ENCODE results near the gene ARL15.

The ARL15 gene

DNA sequence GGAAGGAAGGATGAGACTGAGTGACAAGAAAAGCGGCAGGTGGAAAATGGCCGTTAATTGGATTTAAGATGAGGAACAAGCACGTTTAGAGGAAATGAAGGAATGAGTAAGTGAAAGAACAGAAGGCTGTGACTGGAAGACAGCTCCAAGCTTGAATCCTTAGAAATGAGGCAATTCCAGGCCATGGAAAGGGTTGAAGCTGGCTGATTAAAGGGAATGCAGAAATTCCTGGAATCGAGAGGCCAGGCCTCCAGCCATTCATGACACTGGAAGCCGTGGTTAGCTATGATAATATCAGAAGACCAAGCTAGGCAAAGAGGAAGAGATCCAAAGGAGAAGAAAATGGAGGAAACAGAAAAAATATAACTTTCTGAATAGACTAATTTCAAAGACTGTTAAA is 84.2 kb downstream of the ARL15 start:
- H3K4me3 ChIP-seq (ENCODE audit: low read depth, low read length): no peak overlapping the region
- no peak for DNase-seq (ENCODE audit: low read depth)
- TF ChIP-seq, protein P1, sequence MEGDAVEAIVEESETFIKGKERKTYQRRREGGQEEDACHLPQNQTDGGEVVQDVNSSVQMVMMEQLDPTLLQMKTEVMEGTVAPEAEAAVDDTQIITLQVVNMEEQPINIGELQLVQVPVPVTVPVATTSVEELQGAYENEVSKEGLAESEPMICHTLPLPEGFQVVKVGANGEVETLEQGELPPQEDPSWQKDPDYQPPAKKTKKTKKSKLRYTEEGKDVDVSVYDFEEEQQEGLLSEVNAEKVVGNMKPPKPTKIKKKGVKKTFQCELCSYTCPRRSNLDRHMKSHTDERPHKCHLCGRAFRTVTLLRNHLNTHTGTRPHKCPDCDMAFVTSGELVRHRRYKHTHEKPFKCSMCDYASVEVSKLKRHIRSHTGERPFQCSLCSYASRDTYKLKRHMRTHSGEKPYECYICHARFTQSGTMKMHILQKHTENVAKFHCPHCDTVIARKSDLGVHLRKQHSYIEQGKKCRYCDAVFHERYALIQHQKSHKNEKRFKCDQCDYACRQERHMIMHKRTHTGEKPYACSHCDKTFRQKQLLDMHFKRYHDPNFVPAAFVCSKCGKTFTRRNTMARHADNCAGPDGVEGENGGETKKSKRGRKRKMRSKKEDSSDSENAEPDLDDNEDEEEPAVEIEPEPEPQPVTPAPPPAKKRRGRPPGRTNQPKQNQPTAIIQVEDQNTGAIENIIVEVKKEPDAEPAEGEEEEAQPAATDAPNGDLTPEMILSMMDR (IDR thresholded peaks at IDR 0.05; ENCODE audit: low read depth, low read length, missing control alignments): no peak

DNA sequence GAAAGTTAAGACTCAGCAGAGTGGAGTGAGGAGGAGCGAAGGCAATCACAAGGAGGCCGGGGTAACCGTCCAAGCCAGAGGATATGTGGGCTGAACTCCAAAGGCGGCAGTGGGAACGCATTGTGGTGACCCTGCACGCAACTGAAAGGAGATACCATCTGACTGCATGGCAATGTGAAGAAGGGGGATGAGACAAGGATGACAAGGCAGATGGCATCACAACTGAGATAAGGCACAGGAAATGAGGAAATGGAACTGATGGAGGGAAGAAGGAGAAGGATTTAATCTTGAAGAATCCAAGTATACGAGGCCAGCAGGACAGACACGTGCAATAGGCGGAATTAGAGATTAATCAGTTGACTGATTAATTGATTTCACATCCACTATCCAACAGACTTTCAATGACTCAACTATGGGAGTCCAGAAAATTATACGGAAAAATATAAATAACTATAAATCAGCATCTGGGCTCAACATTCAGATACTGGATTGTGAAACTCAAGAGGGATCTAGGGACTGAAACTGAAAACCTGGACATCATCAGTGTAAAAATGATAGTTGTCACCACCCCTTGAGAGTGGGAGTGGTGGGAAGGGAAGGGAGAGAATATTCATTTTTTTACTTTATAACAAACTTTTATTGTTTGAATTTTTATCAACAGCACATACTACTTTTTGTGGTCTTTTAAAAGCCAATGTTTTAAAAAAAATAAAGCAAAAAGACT is 86.1 kb downstream of the ARL15 start:
- TF ChIP-seq, protein P1 (IDR thresholded peaks at IDR 0.05; ENCODE audit: low read depth, low read length, missing control alignments): no peak
- no peak overlapping the region for H3K4me3 ChIP-seq (ENCODE audit: low read depth, low read length)
- DNase-seq (ENCODE audit: low read depth): no peak

DNA sequence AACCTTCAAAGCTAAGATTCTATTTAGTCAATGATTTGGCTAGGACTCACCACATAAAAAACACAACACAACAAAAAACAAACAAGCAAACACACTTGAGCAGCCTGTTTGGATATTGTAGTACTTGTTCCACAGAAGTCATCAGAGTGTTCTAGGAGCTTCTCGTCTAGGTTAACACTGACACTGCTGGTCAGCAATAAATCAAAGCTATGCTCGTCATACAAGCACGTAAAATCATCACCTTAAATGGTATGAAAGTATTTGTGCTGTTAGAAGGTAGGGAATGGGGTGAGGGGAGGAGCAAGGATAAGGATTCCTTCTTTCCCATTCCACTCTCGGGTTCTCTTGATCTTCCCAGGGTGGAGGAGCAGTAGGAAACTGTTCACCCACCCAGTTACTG is 88.0 kb downstream of the ARL15 start:
- no peak overlapping the region for H3K4me3 ChIP-seq (ENCODE audit: low read depth, low read length)
- TF ChIP-seq, protein P1 (IDR thresholded peaks at IDR 0.05; ENCODE audit: low read depth, low read length, missing control alignments): no peak
- no peak for DNase-seq (ENCODE audit: low read depth)

DNA sequence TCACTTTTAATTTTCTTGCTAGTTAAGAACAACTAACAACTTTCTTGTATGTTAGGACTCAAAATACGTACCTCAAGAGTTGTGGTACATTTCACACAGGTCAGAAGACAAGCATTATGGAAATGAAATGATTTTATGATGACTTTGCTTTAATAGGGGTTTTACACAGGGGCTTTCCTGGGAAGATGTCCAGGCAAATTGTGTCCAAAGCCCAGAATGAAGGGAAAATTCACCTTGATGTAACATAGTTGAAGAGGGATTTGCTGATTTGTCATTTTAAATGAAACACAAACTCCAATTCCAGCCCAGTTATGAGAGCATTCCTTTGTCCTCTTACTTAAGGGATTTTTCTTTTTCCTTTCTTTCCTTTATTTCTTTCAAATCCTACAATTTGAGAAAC is 89.2 kb downstream of the ARL15 start:
- H3K4me3 ChIP-seq (ENCODE audit: low read depth, low read length): no peak overlapping the region
- DNase-seq (ENCODE audit: low read depth): no peak
- TF ChIP-seq, protein P1 (IDR thresholded peaks at IDR 0.05; ENCODE audit: low read depth, low read length, missing control alignments): no peak

DNA sequence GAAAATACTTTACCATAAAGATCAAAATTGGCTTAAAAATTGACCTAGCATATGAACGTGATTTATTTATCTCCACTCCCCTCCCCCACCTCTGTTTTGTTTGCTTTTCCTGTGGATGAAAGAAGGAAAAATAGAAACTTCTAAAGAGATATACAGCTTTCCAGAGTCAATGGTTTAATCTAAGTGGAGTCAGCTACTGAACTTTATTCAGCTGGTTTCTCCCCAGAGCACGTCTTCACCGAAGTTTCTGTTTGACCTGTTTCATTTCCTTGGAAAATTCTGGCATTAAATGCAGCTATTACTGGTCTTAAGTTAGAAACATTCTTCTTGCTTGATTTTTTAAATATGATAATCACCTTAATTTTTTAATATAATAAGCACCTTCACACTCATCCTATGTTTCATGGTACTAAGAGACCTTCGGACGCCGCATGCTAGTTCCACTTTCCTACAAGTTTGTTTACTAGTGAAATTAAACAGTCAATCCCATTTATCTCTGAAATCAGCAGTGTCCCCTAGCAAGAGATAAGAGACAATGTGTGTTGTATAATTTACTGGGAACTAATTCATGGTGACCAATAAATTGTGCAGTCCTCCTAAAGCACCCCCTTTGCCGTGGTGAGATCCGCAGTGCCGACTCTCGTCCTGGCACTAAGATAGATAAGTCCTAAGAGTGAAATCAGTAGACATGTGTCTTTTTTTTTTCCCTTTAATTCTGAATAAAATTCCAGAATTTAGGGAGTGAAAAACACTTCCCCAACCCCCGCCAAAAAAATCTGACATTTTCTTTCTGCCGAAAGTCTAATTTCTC is 89.9 kb downstream of the ARL15 start:
- DNase-seq (ENCODE audit: low read depth): no peak
- TF ChIP-seq, protein P1 (IDR thresholded peaks at IDR 0.05; ENCODE audit: low read depth, low read length, missing control alignments): no peak
- no peak overlapping the region for H3K4me3 ChIP-seq (ENCODE audit: low read depth, low read length)

DNA sequence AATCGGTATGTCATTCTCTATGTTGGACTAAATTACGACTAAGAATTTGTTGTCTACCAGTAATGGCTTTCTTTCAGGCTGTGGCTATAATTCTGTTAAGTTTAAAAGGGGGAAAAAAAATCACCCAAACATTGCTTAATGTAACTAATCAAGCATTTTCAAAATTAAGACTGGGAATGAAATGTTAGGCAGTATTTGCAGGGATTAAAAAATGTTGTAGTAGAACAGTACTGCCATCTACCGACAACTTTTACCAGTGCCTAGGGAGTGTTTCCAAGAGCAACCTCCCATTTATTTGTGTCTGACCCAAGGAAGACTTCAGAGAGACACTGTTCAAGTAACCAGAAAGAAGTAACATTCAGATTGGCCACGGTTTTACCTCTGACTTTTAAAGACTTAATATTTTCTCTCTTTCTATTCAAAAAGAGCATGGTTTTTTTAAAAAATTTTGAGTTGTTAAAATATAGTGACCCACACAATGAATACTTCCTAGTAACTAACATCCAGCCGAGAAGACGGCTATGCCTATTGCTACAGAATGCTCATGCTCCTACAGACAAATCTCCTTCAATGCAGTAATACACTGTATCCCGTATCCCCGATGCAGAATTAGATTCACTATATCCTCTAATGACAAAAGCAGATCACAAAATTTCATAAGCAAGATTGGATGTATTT is 92.4 kb downstream of the ARL15 start:
- DNase-seq (ENCODE audit: low read depth): peak; percentile 15
- TF ChIP-seq, protein P1 (IDR thresholded peaks at IDR 0.05; ENCODE audit: low read depth, low read length, missing control alignments): peak; percentile 65
- H3K4me3 ChIP-seq (ENCODE audit: low read depth, low read length): no peak overlapping the region
